ENCODE results near the gene SPG21. TPM values are rescaled to one million over a fixed set of nuclear protein-coding genes. Genes with fewer than 3 reads are reported as not detected.

The SPG21 gene
- polyA plus RNA-seq, 1 donor, result 84.3 TPM

- no peak for DNase-seq (ENCODE audit: low read depth)
These were observed 51.5 kb downstream of the SPG21 start for GRCh38 chr15:64938192-64938591.

- DNase-seq (ENCODE audit: low read depth), result no peak
These were observed 55.7 kb downstream of the SPG21 start for GRCh38 chr15:64934023-64934422.

- DNase-seq (ENCODE audit: low read depth), result no peak
These were observed 58.3 kb downstream of the SPG21 start for GRCh38 chr15:64931381-64931780.

- DNase-seq (ENCODE audit: low read depth), result no peak
These were observed 58.8 kb downstream of the SPG21 start for GRCh38 chr15:64930778-64931371.

- no peak for DNase-seq (ENCODE audit: low read depth)
These were observed 59.6 kb downstream of the SPG21 start for GRCh38 chr15:64930019-64930652.

- no peak for DNase-seq (ENCODE audit: low read depth)
These were observed 61.0 kb downstream of the SPG21 start for GRCh38 chr15:64928626-64929220.

GRCh38 chr15:64926661-64927060, 63.1 kb downstream of the SPG21 start:
- DNase-seq (ENCODE audit: low read depth), result no peak

GRCh38 chr15:64925335-64926330, 64.1 kb downstream of the SPG21 start:
- DNase-seq (ENCODE audit: low read depth), result no peak

- no peak for DNase-seq (ENCODE audit: low read depth)
These were observed 66.2 kb downstream of the SPG21 start for GRCh38 chr15:64923546-64923945.

- no peak for DNase-seq (ENCODE audit: low read depth)
These were observed 68.0 kb downstream of the SPG21 start for GRCh38 chr15:64921711-64922110.

- DNase-seq (ENCODE audit: low read depth), result no peak
These were observed 70.0 kb downstream of the SPG21 start for GRCh38 chr15:64919721-64920120.

GRCh38 chr15:64917211-64917610, 72.5 kb downstream of the SPG21 start:
- no peak for DNase-seq (ENCODE audit: low read depth)

GRCh38 chr15:64916365-64916764, 73.3 kb downstream of the SPG21 start:
- no peak for DNase-seq (ENCODE audit: low read depth)

GRCh38 chr15:64915518-64916227, 74.0 kb downstream of the SPG21 start:
- DNase-seq (ENCODE audit: low read depth), result no peak

Other genes with a start within 250 kb of the SPG21 start
- gene RBPMS2, start 214.3 kb downstream of the SPG21 start, polyA plus RNA-seq (ENCODE audit: insufficient read length), result 4.1 TPM
- 8.0 TPM for gene PIF1, start 164.3 kb downstream of the SPG21 start, polyA plus RNA-seq (ENCODE audit: insufficient read length)
- 13.1 TPM for gene PLEKHO2, start 148.0 kb downstream of the SPG21 start, polyA plus RNA-seq (ENCODE audit: insufficient read length)
- 6.1 TPM for gene ANKDD1A, start 78.0 kb downstream of the SPG21 start, polyA plus RNA-seq (ENCODE audit: insufficient read length)
- 8.5 TPM for gene MTFMT, start 39.7 kb upstream of the SPG21 start, polyA plus RNA-seq (ENCODE audit: insufficient read length)
- gene SLC51B, start 55.5 kb upstream of the SPG21 start, polyA plus RNA-seq (ENCODE audit: insufficient read length), result 1.3 TPM
- 12.7 TPM for gene RASL12, start 78.1 kb upstream of the SPG21 start, polyA plus RNA-seq (ENCODE audit: insufficient read length)
- 2.0 TPM for gene KBTBD13, start 86.8 kb upstream of the SPG21 start, polyA plus RNA-seq (ENCODE audit: insufficient read length)
- gene UBAP1L, start 125.3 kb upstream of the SPG21 start, polyA plus RNA-seq (ENCODE audit: insufficient read length), result 4.8 TPM
- 19.5 TPM for gene PDCD7, start 143.9 kb upstream of the SPG21 start, polyA plus RNA-seq (ENCODE audit: insufficient read length)
- 39.5 TPM for gene CLPX, start 195.4 kb upstream of the SPG21 start, polyA plus RNA-seq (ENCODE audit: insufficient read length)
- gene CILP, start 221.6 kb upstream of the SPG21 start, polyA plus RNA-seq (ENCODE audit: insufficient read length), result 22.1 TPM

Data from forelimb muscle (tissue), 1 donor.